A549 (cell line): Measurements from ENCODE around the gene TMCO6. TPM values are rescaled to one million over a fixed set of nuclear protein-coding genes. Genes with fewer than 3 reads are reported as not detected.

Source experiments
- ATAC-seq, 2 experiments: fragments of 200-7000 bp in 1 of 2; fragments of >200 bp in 1 of 2; cut with Nextera tagmentation in 1 of 2; cut with Tn5 transposase in 1 of 2; 3 replicates each; pipeline versions ENCODE4 v1.8.0 to v1.9.1; 2018 to 2020; ENCODE audit warnings: mild to moderate bottlenecking in 1 of 2, moderate library complexity in 1 of 2
- CTCF ChIA-PET: fragments of 300-600 bp; sonication (Branson Sonifier 250); formaldehyde crosslinking; extraction: SDS; loops from one replicate; lab custom pipeline; 2021; ENCODE audit warnings: antibody characterized with exemption, inconsistent platforms; lab: Yijun Ruan, JAX
- POLR2A ChIA-PET: fragments of 350-600 bp; formaldehyde crosslinking; extraction: SDS; loops from one replicate; lab custom pipeline; 2021; ENCODE audit warnings: antibody characterized with exemption, inconsistent platforms; lab: Yijun Ruan, JAX
- DNase-seq, 2 experiments: peaks; one replicate each; pipeline versions ENCODE4 v3.0.0 to v3.0.0-alpha.2; 2011 to 2016; ENCODE audit warnings: low read depth in 1 of 2, low spot score in 1 of 2
- FAIRE-seq: peaks from 2 replicates; lab custom pipeline; 2011; peaks lifted over from hg19 to GRCh38; lab: Jason Lieb, UNC
- H3K27ac ChIP-seq, 2 experiments: fragments of >200 bp; sonication (Bioruptor Twin); formaldehyde crosslinking; 3 replicates each; pipeline ENCODE4 v1.5.1; 2016 to 2017
- H3K4me1 ChIP-seq: fragments of >200 bp; sonication (Bioruptor Twin); formaldehyde crosslinking; 3 replicates; pipeline ENCODE4 v1.6.1; 2016
- H3K4me2 ChIP-seq: fragments of >200 bp; sonication (Bioruptor Twin); formaldehyde crosslinking; 3 replicates; pipeline ENCODE4 v1.6.1; 2016
- H3K4me3 ChIP-seq: fragments of >200 bp; sonication (Bioruptor Twin); formaldehyde crosslinking; 3 replicates; pipeline ENCODE4 v1.5.1; 2016
- H3K9me3 ChIP-seq: fragments of >200 bp; sonication (Bioruptor Twin); formaldehyde crosslinking; 3 replicates; pipeline ENCODE4 v1.6.1; 2016
- BCL3 ChIP-seq: fragments of >200 bp; sonication (Bioruptor Twin); formaldehyde crosslinking; IDR thresholded peaks from 3 replicates; pipeline ENCODE4 v1.6.1; 2016
- BHLHE40 ChIP-seq: IDR thresholded peaks from 2 replicates; pipeline ENCODE4 v1.6.1; 2012; ENCODE audit warnings: low read depth, low read length, inconsistent platforms
- CHD2 ChIP-seq: fragments of 150-350 bp; IDR thresholded peaks from 2 replicates; pipeline ENCODE4 v1.6.1; 2014; ENCODE audit warnings: low read length; ENCODE audit not compliant: partially characterized antibody
- CHD4 ChIP-seq: fragments of 200-600 bp; sonication (generic); IDR thresholded peaks from 2 replicates; pipeline ENCODE4 v1.6.1; 2016; ENCODE audit warnings: antibody characterized with exemption, mild to moderate bottlenecking, borderline replicate concordance
- E2F6 ChIP-seq: IDR thresholded peaks from 2 replicates; pipeline ENCODE4 v1.6.1; 2012; ENCODE audit warnings: low read depth, borderline replicate concordance
- EHMT2 ChIP-seq: fragments of 200-600 bp; sonication (generic); IDR thresholded peaks from 2 replicates; pipeline ENCODE4 v1.6.1; 2016; ENCODE audit warnings: antibody characterized with exemption, low read depth, mild to moderate bottlenecking, moderate library complexity
- FOSL2 ChIP-seq, 2 experiments: fragments of 450-650 bp in 1 of 2; fragments of >200 bp in 1 of 2; sonication (Bioruptor Twin) in 1 of 2; formaldehyde crosslinking; IDR thresholded peaks; 2 replicates each; pipeline versions ENCODE4 v1.5.0 to v1.6.1; 2016 to 2020; ENCODE audit warnings: mild to moderate bottlenecking in 1 of 2, moderate library complexity in 1 of 2
- FOXS1 ChIP-seq: fragments of 250-450 bp; sonication (Bioruptor Pico); IDR thresholded peaks from 2 replicates; pipeline ENCODE4 v1.5.0; 2020; ENCODE audit warnings: mild to moderate bottlenecking, moderate library complexity
- HDAC2 ChIP-seq: fragments of 200-600 bp; sonication (generic); IDR thresholded peaks from 2 replicates; pipeline ENCODE4 v1.6.1; 2016
- HOXB5 ChIP-seq: fragments of 250-450 bp; sonication (Bioruptor Pico); IDR thresholded peaks from 2 replicates; pipeline ENCODE4 v1.5.0; 2020; ENCODE audit warnings: mild to moderate bottlenecking, moderate library complexity
- KDM1A ChIP-seq: fragments of 200-600 bp; sonication (generic); IDR thresholded peaks from 2 replicates; pipeline ENCODE4 v1.6.1; 2016; ENCODE audit warnings: low read depth, mild to moderate bottlenecking
- MAX ChIP-seq: IDR thresholded peaks from 2 replicates; pipeline ENCODE4 v1.6.1; 2012
- MAZ ChIP-seq: fragments of 150-350 bp; IDR thresholded peaks from 2 replicates; pipeline ENCODE4 v1.6.1; 2014; ENCODE audit warnings: antibody characterized with exemption, low read depth, low read length, borderline replicate concordance
- NFE2L2 ChIP-seq: fragments of 150-350 bp; conservative IDR thresholded peaks from 2 replicates; pipeline ENCODE4 v1.6.1; 2014; ENCODE audit warnings: low read length
- PBX3 ChIP-seq: IDR thresholded peaks from 2 replicates; pipeline ENCODE4 v1.6.1; 2012
- POLR2A ChIP-seq: IDR thresholded peaks from 2 replicates; pipeline ENCODE4 v1.6.1; 2012; ENCODE audit warnings: mild to moderate bottlenecking, low read length
- RARB ChIP-seq: fragments of 250-450 bp; sonication (Bioruptor Pico); IDR thresholded peaks from 2 replicates; pipeline ENCODE4 v1.8.0; 2021; ENCODE audit warnings: mild to moderate bottlenecking, moderate library complexity
- RCOR1 ChIP-seq: fragments of 150-350 bp; IDR thresholded peaks from 2 replicates; pipeline ENCODE4 v1.6.1; 2014; ENCODE audit warnings: antibody characterized with exemption, low read length, low read depth
- REST ChIP-seq: fragments of 200-600 bp; sonication (generic); IDR thresholded peaks from 2 replicates; pipeline ENCODE4 v1.6.1; 2016; ENCODE audit warnings: antibody characterized with exemption, mild to moderate bottlenecking, moderate library complexity
- RFX5 ChIP-seq: fragments of 450-650 bp; IDR thresholded peaks from 2 replicates; pipeline ENCODE4 v1.7.1; 2014; ENCODE audit warnings: antibody characterized with exemption, mild to moderate bottlenecking, moderate library complexity
- ZSCAN20 ChIP-seq: fragments of 250-450 bp; sonication (Bioruptor Pico); IDR thresholded peaks from 2 replicates; pipeline ENCODE4 v1.8.0; 2022; ENCODE audit warnings: mild to moderate bottlenecking, moderate library complexity
- WGBS: methylation state at CpG from one replicate; pipeline ENCODE4 v1.1.6; 2017; ENCODE audit errors: missing lambda C conversion rate; 5-methylcytosine and 5-hydroxymethylcytosine counted together
- polyA plus RNA-seq, 4 experiments: library from polyadenylated mRNA; depleted of rRNA in 3 of 4; stranded (reverse); fragments of >200 nt; fragmentation: RNase III in 1 of 4; extraction: RNeasy Plus Mini Kit Qiagen cat#74134 plus additional on column Dnase treatment in 1 of 4; gene quantifications; 2 replicates in 3 of 4; 3 replicates in 1 of 4; pipeline ENCODE4 v1.2.3, GENCODE V29; 2011 to 2017

TMCO6 gene
- polyA plus RNA-seq, 2 of the 4 experiments (the other 2 are of a cell fraction), result 11.8 to 16.1 TPM

GRCh38 chr5:140639148-140639981 is at the start of gene TMCO6 (continued):
- TF ChIP-seq FOSL2 (IDR thresholded peaks at IDR 0.05) (no peak), FOSL2 (CRISPR knock-in tag; IDR thresholded peaks at IDR 0.05) (no peak), BHLHE40 (no peak), PBX3 (no peak), HDAC2 (no peak), RARB (CRISPR knock-in tag) (no peak), HOXB5 (CRISPR knock-in tag) (peak; percentile 91), RCOR1 (no peak)

GRCh38 chr5:140590861-140591260 is 48.4 kb upstream of the TMCO6 start:
- 80% methylated on average over 4 of the region's 7 CpGs for WGBS

More at GRCh38 chr5:140590861-140591260, 48.4 kb upstream of the TMCO6 start:
- DNase-seq (no peak), ATAC-seq (no peak), FAIRE-seq (no peak)
- Histone ChIP-seq H3K4me1 (no peaks in the 10 kb centered on the region), H3K4me2 (no peak overlapping the region), H3K9me3 (no peaks in the 10 kb centered on the region)
- POLR2A ChIA-PET, result no interaction called here
- CTCF ChIA-PET, result interaction anchor here (0.9 to 1.9 kb wide), 3 partner anchors 9 to 44 kb away, joined by 3 to 4 read pairs (median 4); no protein-coding TSS in a partner anchor
- TF ChIP-seq HOXB5 (CRISPR knock-in tag) (no peak), FOXS1 (no peak), CHD4 (no peak), EHMT2 (no peak), KDM1A (no peak), RFX5 (no peak), E2F6 (no peak), NFE2L2 (no peak), FOSL2 (IDR thresholded peaks at IDR 0.05) (no peak), FOSL2 (CRISPR knock-in tag; IDR thresholded peaks at IDR 0.05) (no peak), MAX (no peak), BCL3 (no peak), POLR2A (no peak), ZSCAN20 (no peak), BHLHE40 (no peak), REST (no peak), RARB (CRISPR knock-in tag) (no peak), CHD2 (no peak), MAZ (no peak)
- TF ChIP-seq, all 56 proteins: peak for 0
- Histone ChIP-seq H3K27ac (no peak overlapping the region), H3K4me3 (no peak overlapping the region)
